Uterine smooth muscle cell (primary cell): ENCODE measurements around the gene CLDN16. TPM values are rescaled to one million over a fixed set of nuclear protein-coding genes. Genes with fewer than 3 reads are reported as not detected.

Source experiments
- total RNA-seq: library from RNA; depleted of rRNA; stranded (reverse); fragments of >200 nt; gene quantifications from 2 replicates; pipeline ENCODE4 v1.2.3, GENCODE V29; 2014

The CLDN16 gene, protein sequence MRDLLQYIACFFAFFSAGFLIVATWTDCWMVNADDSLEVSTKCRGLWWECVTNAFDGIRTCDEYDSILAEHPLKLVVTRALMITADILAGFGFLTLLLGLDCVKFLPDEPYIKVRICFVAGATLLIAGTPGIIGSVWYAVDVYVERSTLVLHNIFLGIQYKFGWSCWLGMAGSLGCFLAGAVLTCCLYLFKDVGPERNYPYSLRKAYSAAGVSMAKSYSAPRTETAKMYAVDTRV
- total RNA-seq, result 0.12 TPM in 1 of 2 replicates, not detected in the other

DNA sequence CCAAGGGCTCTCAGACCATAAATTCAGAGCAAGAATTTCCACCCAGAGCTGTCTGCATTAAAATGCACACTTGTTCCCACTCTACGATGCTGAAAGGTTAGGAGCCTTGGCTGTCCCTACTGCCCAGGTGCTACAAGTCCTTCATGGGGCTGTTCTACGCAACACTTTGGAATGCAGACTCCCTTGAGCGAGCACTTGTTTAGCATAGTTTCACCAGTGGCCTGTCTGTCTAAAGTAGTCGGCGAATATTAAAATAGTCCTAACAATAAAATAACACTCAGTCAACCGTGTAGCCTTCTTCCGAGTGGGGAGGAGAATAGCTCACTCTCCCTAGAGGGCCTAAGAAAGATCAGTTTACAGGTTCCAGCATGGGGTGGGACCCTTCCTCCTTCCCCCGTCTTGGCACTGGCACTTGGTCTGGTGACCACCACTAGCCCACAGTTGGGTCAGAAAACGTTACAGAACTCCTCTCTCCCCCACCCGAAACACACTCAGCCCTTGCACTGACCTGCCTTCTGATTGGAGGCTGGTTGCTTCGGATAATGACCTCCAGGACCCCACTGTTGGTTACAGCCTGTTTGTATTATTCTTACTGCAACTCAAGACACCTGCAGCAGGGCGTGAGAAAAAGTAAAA, at the start of gene CLDN16:
TSS of gene CLDN16 (plus strand) at position 586 of the 636 bp plus-strand sequence. CDS start 167 bp downstream, outside the sequence.

DNA sequence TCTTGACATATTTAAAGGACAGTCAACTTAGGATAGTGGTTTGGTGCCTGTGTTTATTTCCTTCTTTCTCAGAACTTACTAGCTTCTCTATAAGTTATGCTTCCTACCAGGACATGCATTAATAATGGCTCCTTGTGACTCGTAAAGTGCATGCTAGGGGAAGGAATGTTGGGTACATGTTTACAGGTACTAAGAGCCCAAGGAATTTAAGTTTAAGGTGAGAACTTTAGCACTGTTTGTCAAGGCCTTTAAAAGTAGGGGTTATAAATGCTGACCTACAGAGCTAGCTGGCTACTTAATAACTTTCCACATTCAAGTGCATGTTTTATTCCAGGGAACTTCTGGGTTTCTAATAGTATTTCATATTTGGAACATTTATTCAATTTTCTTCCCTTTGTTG, 61.8 kb downstream of the CLDN16 start, which contains the start of gene TMEM207:
TSS of gene TMEM207 (minus strand) at position 101 of the 400 bp plus-strand sequence. CDS start at position 9, 92 bp downstream.

Other genes starting within 250 kb of the CLDN16 start
- gene CLDN1, start 65.7 kb upstream of the CLDN16 start, total RNA-seq, result 0.25 and 0.55 TPM in 2 replicates
- gene TMEM207, start 61.7 kb downstream of the CLDN16 start, total RNA-seq, result not detected in 2 replicates
- gene IL1RAP, start 125.9 kb downstream of the CLDN16 start, total RNA-seq, result 5.9 and 9.7 TPM in 2 replicates